NCI-H128 (cell line): ENCODE measurements around the gene OTOP3.
"Not testable (repeated sequence)": the region's sequence is repeated elsewhere in the genome, so short reads cannot be mapped to it uniquely, and the experiment has no call there.

ENCODE experiments used
- DNase-seq: peaks from one replicate; lab custom pipeline; 2025; ENCODE audit not compliant: unreplicated experiment; lab: John Stamatoyannopoulos, UW

The OTOP3 gene

DNA sequence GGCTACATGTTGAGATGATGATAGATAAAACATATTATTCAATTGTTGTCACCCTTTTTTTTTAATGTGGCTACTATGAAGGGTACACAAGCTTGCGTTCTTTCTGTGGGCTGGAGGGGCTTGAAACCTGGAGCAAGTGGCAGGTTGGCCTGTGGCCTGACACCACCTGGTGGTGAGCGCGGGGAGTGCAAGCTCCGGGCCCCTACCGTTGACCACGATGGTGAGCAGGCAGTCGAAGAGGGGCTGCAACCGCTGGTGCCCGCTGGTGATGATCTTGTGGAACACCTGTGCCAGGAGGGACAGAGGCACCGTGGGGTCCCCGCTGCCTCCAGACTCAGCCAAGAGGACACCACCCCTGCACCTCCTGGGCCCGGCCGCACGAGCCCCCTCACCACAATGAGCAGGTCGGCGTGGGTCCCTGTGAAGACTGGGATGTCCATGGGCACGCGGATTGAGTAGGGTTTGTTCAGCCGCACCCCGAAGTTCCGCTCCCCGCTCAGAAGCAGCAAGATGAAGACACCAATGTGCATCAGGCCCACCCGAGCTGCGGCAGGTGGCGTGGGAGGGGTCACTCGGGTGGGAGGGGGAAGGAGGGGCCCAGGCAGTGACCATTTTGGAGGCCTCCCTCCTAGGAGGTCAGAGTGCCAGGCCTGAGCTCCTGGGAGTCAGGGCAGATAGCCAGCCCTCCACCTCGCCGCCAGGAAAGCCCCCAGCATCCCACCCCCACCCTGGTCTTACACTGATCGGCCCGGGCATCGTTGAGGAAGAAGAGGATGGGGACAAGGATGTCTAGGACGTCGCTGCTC lies 22.4 kb downstream of the OTOP3 start:
- DNase-seq, result no peak

DNA sequence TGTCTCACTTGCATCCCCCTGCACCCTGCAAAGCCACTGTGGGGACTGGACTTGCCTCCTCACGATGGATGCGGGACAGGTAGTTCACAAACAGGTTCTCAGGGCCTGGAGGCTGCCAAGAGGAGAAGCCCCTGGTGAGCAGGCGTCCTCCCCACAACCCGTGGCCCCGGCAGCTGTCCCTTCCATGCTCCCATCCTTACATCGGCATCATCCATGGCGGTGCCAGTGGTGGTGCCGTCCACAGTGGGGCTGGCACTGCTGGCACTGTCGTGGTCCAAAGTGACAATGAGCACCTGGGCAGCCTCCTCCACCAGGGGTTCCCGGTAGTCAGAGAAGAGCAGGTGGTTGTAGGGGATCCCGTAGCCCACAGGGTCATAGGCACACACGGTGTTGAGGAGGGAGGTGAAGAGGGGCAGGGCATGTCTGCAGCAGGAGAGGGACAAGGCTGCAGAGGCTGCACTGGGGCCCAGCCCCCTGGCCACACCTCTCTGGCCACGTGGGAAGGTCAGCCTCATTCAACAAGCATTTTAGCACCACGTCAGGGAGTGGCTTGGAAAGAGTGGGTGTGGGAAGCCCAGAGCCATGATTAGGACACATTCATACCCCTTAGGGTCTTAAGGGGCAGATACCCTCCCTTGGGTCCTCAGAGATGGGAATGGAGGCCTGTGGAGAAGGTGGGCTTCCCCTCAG lies 24.3 kb downstream of the OTOP3 start:
- DNase-seq, result no peak

DNA sequence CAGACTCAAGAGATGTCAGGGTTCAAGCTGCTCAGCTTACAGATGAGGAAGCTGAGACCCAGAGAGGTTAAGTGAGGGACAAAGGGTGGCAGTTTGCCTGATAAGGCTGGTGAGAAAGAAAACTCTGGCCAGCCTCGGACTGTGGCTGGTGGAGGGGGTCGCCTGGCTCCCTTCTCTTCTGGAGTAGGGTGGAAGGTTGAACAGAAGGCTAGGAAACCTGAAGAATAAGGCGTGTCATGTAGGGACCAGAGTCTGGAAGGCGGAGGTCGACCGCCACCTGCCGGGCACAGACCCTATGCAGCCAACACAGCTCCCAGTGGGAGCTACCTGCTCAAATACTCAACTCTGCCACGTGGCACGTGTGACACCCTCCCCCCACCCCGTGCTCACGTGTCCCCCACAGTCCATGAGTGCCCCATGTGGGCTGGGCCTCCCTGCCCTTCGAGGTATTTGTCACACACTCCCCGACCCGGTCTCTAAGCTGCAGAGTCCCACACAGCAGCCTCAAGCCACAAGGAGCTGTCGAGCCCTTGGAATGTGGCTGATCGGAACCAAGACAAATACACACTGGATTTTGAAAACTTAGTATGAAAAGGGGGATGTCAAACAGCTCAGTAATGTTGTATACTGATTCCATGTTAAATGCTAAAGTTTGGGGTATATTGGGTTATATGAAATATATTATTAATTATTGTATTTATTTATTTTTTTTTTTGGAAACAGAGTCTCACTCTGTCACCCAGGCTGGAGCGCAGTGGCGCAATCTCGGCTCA lies 25.1 kb downstream of the OTOP3 start:
- DNase-seq, result no peak

DNA sequence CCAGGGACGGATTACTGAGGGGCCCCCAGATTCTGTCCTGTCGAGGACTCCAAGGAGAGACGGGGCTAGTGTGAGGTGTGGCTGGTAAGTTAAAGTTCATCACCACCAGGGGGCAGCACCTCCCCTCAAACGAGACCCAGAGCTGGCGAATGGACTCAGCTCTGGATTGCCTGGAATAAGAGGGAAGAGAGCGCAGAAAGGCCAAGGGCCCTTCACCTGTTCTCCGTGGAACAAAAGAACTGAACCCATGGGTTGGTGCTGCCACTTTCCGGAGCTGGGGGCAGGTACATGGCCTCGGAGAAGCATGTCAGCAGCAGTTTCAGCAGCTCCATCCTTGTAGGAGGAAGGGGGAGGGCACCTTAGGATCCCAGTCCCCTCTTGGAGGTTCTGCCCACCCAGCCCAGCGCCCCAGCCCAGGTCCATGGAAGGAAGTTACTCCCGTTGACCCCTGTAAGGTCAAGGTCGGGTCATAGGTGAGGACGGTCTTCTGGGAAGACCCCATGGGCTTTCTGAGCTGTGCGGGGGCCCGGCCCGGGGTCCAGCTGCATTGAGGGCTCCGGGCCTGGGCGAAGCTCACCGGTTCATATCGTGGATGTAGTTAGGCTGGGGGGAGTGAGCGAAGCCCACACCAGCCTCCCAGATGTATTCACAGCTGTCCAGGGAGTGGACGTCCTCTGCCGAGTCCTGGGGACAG lies 26.1 kb downstream of the OTOP3 start:
- DNase-seq, result peak; percentile 76

DNA sequence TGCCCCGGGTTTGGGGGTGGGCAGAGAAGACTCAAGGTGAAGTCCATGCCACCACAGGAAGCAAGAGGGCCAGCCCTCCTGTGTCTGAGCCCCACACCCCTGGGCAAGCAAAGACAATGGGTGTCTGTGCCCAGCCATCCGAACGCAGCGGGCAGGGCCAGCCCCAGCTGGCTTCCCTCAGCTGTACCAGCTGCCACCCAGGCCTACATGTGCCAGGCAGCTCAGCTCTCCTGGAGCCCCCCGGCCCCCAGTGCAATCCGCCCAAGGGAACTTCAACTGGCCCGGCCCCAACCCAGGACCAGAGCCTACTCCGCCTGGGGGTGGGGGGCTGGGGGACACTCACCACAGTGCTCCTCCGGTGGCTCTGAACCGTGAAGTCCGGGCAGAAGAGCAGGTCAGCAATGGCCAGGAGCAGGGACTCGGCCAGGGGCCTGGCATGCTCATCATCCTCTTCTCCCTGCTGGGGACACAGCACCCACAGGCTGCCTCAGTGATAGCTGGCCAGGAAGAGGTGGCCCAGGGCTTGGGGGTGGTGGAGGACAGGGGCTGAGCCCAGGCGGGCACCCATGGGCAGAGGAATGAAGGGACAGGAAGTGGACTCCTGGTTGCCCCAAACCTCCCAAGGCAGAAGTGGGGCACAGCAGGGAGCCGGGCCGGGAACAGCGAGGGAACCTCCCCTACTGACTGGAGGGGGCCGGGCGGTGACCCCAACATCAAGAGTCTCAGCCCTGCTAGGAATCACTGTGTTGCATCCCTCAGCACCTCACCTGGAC lies 27.1 kb downstream of the OTOP3 start:
- DNase-seq, result no peak

DNA sequence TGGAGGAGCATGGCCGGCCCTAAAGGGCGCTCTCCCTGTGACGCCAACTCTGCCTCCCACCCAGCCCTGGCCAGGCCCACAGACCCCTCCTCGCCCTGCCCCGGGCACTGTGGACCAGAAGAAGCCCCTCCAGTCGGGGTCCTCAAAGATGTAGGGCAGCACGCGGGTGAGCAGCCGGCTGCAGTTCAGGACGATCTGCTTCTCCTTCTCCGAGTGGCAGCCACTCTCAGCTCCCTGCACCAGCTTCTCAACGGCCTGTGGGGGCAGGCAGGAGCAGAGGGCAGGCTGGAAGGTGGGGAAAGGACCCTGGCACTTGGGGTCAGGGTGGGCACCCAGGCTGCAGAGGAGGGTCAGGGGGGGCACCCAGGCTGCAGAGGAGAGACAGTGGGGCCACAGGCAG lies 28.0 kb downstream of the OTOP3 start:
- no peak for DNase-seq

DNA sequence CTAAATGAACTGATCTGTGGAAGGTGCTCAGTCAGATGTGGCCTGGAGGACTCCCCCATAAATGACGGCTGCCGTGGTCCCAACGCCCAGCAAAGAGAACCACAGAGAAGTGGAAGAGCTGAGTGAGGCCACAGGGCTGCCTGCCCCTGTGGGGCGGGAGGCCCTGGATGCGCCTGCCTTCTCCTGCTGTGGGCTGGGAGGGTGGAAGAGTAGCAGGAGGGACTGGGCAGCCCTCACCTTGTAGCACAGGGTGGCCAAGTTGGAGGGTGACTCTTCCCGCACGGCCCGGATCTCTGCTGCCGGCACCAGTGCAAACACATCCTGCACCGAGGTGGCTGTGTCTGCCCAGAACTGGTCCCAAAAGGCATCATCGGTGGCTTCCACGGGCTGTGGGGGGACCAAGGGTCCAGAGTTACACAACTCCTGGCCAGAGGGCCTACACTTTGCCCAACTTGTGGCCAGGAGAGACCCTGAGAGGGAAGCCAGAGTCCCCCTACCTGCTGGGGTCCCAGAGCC lies 28.6 kb downstream of the OTOP3 start:
- no peak for DNase-seq

DNA sequence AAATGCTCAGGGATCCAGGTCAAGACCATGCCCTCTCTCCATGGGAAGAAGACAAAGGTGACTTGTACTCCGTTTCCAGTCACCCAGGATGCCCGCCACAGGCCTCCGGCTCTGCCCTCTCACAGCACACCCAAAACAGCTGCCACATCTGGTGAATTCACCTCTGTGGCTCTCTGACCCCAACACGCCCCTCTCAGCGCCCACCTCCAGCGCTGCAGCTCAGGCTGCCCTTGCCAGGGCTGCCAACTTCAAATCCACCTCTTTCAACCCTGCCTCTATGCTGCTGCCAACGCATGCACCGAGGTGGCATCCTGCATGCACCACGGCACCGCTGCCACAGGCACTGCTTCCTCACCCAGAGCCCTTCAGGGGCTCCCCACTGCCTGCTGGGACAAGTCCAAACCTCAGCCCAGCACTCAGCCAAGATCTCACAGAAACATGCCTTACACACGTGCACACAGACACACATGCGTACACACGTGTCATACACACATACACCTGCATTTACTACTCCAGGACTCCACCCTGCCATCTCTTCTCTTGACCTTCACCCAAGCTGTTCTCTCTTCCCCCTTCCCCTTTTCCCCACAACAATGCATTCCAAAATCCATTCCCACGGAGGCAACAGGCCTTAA lies 29.4 kb downstream of the OTOP3 start:
- DNase-seq, result no peak

DNA sequence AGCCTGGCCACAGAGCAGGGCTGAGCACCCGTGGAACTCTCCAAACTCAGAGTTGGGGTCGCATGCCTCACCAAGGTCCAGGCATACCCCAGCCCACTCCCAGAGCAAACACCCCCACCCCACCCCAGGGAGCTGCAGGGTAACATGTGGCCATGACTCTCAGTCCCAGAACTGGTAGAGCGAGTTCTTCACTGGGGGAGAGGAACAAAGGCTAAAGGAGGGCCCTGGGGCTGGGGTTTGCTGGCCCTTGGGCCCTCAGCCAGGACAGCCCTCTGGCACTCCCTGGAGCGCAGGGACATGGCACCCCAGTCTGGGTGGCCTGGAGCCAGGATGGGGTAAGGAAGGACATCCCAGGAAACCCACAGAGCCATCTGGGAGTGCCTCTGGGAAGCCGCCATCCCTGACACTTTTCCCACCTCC lies 32.7 kb downstream of the OTOP3 start:
- no peak for DNase-seq

DNA sequence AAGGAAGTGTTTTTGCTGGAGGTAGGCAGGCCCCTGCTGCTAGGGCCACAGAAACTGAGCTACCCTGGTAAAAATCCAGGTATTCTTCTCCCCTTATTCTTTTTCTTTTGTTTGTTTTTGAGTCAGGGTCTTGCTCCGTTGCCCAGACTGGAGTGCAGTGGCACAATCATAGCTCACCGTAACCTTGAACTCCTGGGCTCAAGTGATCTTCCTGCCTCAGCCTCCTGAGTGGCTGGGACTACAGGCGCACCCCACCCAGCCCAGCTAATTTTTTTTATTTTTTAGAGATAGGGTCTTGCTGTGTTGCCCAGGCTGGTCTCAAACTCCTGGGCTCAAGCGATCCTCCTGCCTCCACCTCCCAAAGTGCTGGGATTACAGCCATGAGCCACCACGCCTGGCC lies 33.8 kb downstream of the OTOP3 start:
- DNase-seq, result not testable (repeated sequence)

DNA sequence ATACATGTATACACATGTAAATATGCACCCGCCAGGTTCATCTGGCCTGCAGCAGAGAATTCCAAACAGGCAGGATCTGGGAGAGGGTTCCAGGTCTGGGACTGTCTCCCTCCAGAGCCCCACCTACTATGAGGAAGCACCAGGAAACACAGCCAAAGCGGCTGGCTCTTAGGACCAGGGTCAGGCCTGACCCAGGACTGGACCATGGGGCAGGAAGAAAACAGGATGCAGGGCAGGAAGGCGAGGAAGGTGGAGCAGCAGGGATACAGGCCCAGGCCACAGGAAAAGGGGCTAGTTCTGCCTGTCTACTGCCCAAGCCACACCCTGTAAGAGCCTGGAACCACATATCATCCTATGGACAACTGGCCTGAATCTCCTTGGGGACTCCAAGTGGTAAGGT lies 34.7 kb downstream of the OTOP3 start:
- no peak for DNase-seq

DNA sequence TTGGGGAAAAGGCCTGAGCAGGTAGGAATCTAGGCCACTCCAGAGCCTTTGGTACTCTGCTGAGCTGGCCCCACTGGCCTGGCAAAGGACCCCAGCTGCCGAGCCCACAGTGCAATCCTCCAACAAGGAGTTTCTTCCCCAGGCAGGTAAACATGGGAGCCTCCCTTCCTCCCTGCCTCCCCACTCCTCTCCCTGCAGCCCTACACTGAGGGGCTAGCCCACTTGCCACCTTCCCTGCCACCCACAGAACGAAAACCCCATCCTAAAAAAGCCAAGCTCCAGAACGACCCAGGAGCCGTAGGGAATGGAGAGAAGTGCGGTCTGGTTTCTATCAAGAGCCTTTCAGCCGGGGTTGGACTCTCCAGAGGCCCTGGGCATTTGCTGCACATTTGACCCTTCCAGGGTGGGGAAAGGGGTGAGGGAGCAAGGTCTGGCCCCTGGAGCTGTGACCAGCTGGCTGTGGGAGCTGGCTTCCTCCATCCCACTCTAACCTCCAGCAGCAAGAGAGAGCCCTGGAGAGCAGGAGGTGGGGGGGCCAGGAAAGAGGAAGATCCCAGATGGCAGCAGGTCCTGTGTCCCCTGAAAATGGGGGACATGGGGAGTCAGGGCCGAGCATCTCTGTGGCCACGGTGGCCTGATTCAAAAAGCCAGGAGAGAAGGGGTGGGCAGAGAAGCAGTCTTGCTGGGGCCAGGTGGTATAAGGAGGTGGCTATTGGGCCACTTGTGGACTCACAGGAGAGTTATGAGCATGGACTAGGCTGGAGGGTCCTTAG lies 35.6 kb downstream of the OTOP3 start:
- DNase-seq, result no peak

DNA sequence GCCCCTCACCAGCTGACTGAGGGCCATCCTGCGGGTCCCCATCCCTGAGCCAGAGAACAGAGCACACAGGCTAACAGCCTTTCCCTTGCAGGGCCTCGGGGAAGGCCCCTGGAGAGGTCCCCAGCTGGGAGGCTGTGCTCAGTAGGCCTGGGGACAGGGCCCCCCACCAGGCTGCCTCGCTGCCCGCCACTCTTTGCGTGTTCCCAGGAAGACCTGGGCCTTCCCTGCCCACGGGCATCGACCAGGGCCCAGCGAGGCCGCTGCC lies 36.1 kb downstream of the OTOP3 start:
- no peak for DNase-seq

DNA sequence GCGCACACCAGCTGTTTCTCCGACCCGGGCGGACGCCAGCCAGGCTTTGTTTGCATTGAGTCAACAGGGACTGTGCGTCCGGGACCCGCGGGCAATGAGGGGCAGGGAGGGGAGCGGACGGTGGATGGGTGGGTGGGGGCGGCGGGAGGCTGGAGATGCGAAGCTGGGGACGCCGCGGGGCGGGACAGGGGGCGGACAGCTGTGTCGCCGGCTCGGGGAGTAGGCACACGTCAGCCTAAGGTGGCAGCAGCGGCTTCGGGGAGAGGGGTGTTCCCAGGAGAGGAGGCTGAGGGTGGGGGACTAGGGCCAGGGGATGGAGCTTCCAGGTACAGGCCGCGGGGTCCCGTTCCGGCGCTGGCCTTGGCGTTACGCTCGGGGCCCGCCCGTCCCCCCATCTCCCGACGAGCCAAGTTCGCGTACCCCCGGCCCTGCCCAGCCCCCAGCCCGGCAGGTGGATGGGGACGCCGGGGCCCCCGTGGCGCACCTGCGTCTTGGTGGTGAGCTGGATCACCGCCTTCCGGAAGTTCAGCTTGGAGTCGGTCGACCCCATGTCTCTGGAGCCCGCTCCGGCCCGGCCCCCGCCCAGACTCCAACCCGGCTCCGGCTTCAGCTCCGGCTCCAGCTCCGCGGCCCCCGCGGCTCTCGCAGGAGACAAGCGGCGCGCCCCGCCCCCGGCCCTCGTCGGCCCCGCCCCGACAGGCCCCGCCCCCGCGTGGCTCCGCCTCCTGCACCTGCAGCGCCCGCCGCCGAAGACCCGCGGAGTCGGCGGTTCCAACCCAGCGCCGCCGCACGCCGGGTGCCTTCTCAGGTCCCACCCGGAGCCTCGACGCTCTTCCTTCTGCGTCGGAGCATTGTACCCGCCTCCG lies 36.6 kb downstream of the OTOP3 start, which contains the start of gene HID1:
HID1 (minus strand) TSS at position 653 of the 866 bp plus-strand sequence; CDS start at position 550, 103 bp downstream.
- peak; percentile 19 for DNase-seq

DNA sequence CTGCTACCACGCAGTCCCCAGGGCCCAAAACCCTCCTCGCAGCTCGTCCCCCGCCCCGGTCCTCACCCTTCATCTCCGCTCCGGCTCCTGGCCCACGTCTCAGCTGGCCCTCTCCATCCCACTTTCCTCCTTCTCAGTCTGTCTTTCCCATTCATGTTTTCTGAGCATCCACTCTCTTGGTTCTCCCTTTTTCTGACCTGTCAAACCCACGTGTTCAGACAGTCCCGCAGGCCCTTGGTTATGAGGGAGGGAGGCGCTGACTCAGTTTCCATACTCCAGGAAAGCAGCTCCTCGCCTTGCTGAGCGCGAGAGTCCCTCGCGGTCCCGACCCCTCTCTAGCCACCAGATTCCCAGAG lies 37.3 kb downstream of the OTOP3 start:
- DNase-seq, result no peak

DNA sequence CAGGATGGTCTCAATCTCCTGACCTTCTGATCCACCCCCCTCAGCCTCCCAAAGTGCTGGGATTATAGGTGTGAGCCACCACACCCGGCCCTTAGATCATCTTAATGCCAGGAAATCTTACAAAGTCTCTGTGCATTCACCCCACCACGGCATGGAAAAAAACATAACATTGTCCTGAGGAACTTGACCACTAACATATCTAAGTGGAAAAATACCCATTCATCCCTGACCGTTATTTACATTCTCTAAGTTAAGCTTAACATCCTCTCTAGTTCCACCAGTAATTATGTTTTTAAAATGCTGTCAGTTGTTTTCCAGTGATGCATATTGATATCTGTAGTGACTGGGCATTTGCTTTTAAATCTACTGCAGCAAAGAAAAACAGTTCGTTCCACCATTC lies 40.2 kb downstream of the OTOP3 start:
- no peak for DNase-seq

DNA sequence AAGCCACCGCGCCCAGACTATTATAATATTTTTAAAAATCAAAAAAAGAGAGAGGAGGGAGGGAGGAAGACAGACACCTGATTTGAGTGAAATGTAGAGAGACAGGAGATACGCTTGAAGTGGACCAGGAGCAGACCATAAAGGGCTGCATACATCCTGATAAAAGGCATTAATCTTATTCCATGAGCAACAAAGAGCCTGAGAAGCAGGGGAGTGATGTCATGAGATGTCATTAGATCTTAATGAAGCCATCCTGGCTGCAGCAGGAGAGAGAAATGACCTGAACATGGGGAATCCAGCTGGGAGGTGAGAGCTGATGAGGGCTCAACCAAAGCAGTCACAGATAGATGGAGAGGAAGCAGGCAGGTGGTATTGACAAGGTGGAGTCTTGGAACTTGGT lies 42.1 kb downstream of the OTOP3 start:
- DNase-seq, result no peak

DNA sequence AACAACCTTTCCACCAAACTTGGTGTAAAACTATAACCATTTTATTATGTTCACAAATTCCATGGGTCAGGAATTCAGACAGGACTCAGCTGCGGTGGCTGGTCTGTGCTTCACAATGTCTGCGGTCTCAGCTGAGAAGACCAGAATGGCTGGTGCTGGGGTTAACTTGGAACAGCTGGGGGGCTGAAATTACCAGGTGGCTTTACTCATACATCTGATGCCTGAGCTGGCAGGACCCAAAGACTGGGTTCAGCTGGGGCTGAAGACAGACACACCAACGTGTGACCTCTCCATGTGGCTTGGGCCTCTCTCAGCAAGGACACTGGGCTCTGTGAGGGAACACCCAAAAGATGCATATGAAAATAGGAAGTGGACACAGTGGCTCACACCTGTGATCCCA lies 42.5 kb downstream of the OTOP3 start:
- no peak for DNase-seq
